GM12891 (cell line): ENCODE measurements around the gene ANKRD34C.

Source experiments
- POLR2A ChIP-seq: IDR thresholded peaks from 2 replicates; pipeline ENCODE4 v1.6.1; 2011; ENCODE audit warnings: low read depth, low read length, control low read depth
- TAF1 ChIP-seq: IDR thresholded peaks from 2 replicates; pipeline ENCODE4 v1.6.1; 2011; ENCODE audit warnings: low read depth, low read length, control low read depth

- no peak for TF ChIP-seq TAF1
- no peak for TF ChIP-seq POLR2A
Observed at GRCh38 chr15:79283252-79284048, 928 bp downstream of the ANKRD34C start.
